IMR-90 (cell line): ENCODE measurements around the gene EPOP. TPM values are rescaled to one million over a fixed set of nuclear protein-coding genes. Genes with fewer than 3 reads are reported as not detected.
A peak's percentile ranks its signal among the peaks of the same experiment; 100 is the strongest.

Experiments used
- ATAC-seq: fragments of 200-7000 bp; cut with Tn5 transposase; 2 replicates; pipeline ENCODE4 v1.9.1; 2020; ENCODE audit warnings: low read depth, mild to moderate bottlenecking, moderate library complexity
- BruUV-seq: library from RNA; stranded (reverse); fragments of 400-500 nt; replicated peaks from 2 replicates; lab custom pipeline; 2021; lab: Mats Ljungman, UMichigan
- CTCF ChIA-PET: fragments of 300-600 bp; formaldehyde crosslinking; extraction: SDS; loops from one replicate; lab custom pipeline; 2021; ENCODE audit warnings: antibody characterized with exemption; lab: Yijun Ruan, JAX
- POLR2A ChIA-PET: fragments of 300-600 bp; sonication (Branson Sonifier 250); formaldehyde crosslinking; loops from one replicate; lab custom pipeline; 2022; ENCODE audit warnings: antibody characterized with exemption; ENCODE audit not compliant: unreplicated experiment; lab: Charles Lee
- DNase-seq: peaks from one replicate; pipeline ENCODE4 v3.0.0; 2013
- H2AFZ ChIP-seq: replicated peaks from 2 replicates; pipeline ENCODE3; 2013; ENCODE audit warnings: low read length, mild to moderate bottlenecking; ENCODE audit not compliant: poor library complexity
- H2AK5ac ChIP-seq: 2 replicates; pipeline ENCODE4 v1.6.1; 2013; ENCODE audit warnings: low read depth, low read length, inconsistent platforms
- H2AK9ac ChIP-seq: replicated peaks from 2 replicates; pipeline ENCODE3; 2013; ENCODE audit warnings: mild to moderate bottlenecking, low read depth, low read length, moderate library complexity; ENCODE audit not compliant: poor library complexity
- H2BK120ac ChIP-seq: 2 replicates; pipeline ENCODE4 v1.6.1; 2013; ENCODE audit warnings: low read depth, low read length, inconsistent platforms
- H2BK15ac ChIP-seq: 3 replicates; pipeline ENCODE4 v1.6.1; 2013; ENCODE audit warnings: low read depth, low read length, inconsistent platforms
- H2BK20ac ChIP-seq: 2 replicates; pipeline ENCODE4 v1.6.1; 2013; ENCODE audit warnings: low read depth, mild to moderate bottlenecking, inconsistent platforms, low read length, moderate library complexity
- H2BK5ac ChIP-seq: 2 replicates; pipeline ENCODE4 v1.6.1; 2013; ENCODE audit warnings: mild to moderate bottlenecking, low read depth, low read length, inconsistent platforms; ENCODE audit not compliant: poor library complexity, severe bottlenecking
- H3K14ac ChIP-seq: replicated peaks from 2 replicates; pipeline ENCODE4 v1.6.1; 2013; ENCODE audit warnings: low read depth, low read length, inconsistent platforms
- H3K18ac ChIP-seq: 2 replicates; pipeline ENCODE4 v1.6.1; 2013; ENCODE audit warnings: low read depth, low read length, control low read depth
- H3K23ac ChIP-seq: 2 replicates; pipeline ENCODE4 v1.6.1; 2013; ENCODE audit warnings: low read depth, low read length, inconsistent platforms
- H3K27ac ChIP-seq: 2 replicates; pipeline ENCODE4 v1.5.1; 2013; ENCODE audit warnings: mild to moderate bottlenecking, control low read depth, low read length; ENCODE audit not compliant: insufficient read depth
- H3K27me3 ChIP-seq: 2 replicates; pipeline ENCODE4 v1.6.1; 2013; ENCODE audit warnings: low read length; ENCODE audit not compliant: control insufficient read depth, insufficient read depth
- H3K36me3 ChIP-seq: 2 replicates; pipeline ENCODE4 v1.6.1; 2013; ENCODE audit warnings: low read length, mixed read lengths; ENCODE audit not compliant: control insufficient read depth, insufficient read depth
- H3K4ac ChIP-seq: 2 replicates; pipeline ENCODE4 v1.6.1; 2013; ENCODE audit warnings: low read depth, low read length, inconsistent platforms
- H3K4me1 ChIP-seq: 2 replicates; pipeline ENCODE4 v1.6.1; 2013; ENCODE audit warnings: low read length, mixed read lengths; ENCODE audit not compliant: control insufficient read depth, insufficient read depth
- H3K4me2 ChIP-seq: 2 replicates; pipeline ENCODE4 v1.6.1; 2013; ENCODE audit warnings: low read depth, mild to moderate bottlenecking, control low read depth, low read length, moderate library complexity
- H3K4me3 ChIP-seq: 2 replicates; pipeline ENCODE4 v1.5.1; 2013; ENCODE audit warnings: low read depth, mild to moderate bottlenecking, control low read depth, low read length, moderate library complexity; ENCODE audit not compliant: insufficient read depth
- H3K56ac ChIP-seq: 2 replicates; pipeline ENCODE4 v1.6.1; 2013; ENCODE audit warnings: low read length, inconsistent platforms; ENCODE audit not compliant: insufficient read depth; ENCODE audit errors: extremely low read depth
- H3K79me1 ChIP-seq, 2 experiments: 2 replicates each; pipeline ENCODE4 v1.6.1; 2013; ENCODE audit warnings: low read length in 2 of 2, inconsistent platforms in 1 of 2, low read depth in 1 of 2
- H3K9ac ChIP-seq: 2 replicates; pipeline ENCODE4 v1.6.1; 2013; ENCODE audit warnings: low read depth, low read length, control low read depth
- H3K9me1 ChIP-seq: 2 replicates; pipeline ENCODE4 v1.6.1; 2013; ENCODE audit warnings: low read length, inconsistent platforms; ENCODE audit not compliant: insufficient read depth
- H3K9me3 ChIP-seq: 2 replicates; pipeline ENCODE4 v1.6.1; 2013; ENCODE audit warnings: low read length; ENCODE audit not compliant: control insufficient read depth, insufficient read depth
- H4K20me1 ChIP-seq: 2 replicates; pipeline ENCODE4 v1.6.1; 2013; ENCODE audit warnings: low read length, inconsistent platforms; ENCODE audit not compliant: insufficient read depth
- H4K5ac ChIP-seq: 2 replicates; pipeline ENCODE4 v1.6.1; 2013; ENCODE audit warnings: mild to moderate bottlenecking, low read depth, low read length, control low read depth
- H4K8ac ChIP-seq, 2 experiments: 2 replicates each; pipeline ENCODE4 v1.6.1; 2013; ENCODE audit warnings: low read depth in 2 of 2, low read length in 2 of 2, control low read depth in 1 of 2, inconsistent platforms in 1 of 2
- H4K91ac ChIP-seq: 2 replicates; pipeline ENCODE4 v1.6.1; 2013; ENCODE audit warnings: low read depth, low read length, inconsistent platforms; ENCODE audit not compliant: insufficient read depth
- BHLHE40 ChIP-seq: fragments of 150-350 bp; IDR thresholded peaks from 2 replicates; pipeline ENCODE4 v1.6.1; 2016; ENCODE audit warnings: mild to moderate bottlenecking, low read depth, low read length
- CEBPB ChIP-seq: IDR thresholded peaks from 2 replicates; pipeline ENCODE4 v1.6.1; 2012; ENCODE audit warnings: low read depth, low read length, improper control_type of control experiment
- CHD1 ChIP-seq: IDR thresholded peaks from 2 replicates; pipeline ENCODE4 v1.6.1; 2012; ENCODE audit warnings: low read depth, low read length, improper control_type of control experiment
- CTCF ChIP-seq: conservative IDR thresholded peaks from 2 replicates; pipeline ENCODE4 v1.5.1; 2012; ENCODE audit warnings: mild to moderate bottlenecking, low read depth, low read length, improper control_type of control experiment
- ELK1 ChIP-seq: fragments of 150-350 bp; IDR thresholded peaks from 2 replicates; pipeline ENCODE4 v1.6.1; 2016; ENCODE audit warnings: low read depth, mild to moderate bottlenecking, low read length, moderate library complexity, borderline replicate concordance
- FOS ChIP-seq: fragments of 150-350 bp; IDR thresholded peaks from 2 replicates; pipeline ENCODE4 v1.6.1; 2016; ENCODE audit warnings: low read depth, low read length
- MAFK ChIP-seq: IDR thresholded peaks from 2 replicates; pipeline ENCODE4 v1.6.1; 2012; ENCODE audit warnings: low read depth, low read length, improper control_type of control experiment
- MAZ ChIP-seq: IDR thresholded peaks from 2 replicates; pipeline ENCODE4 v1.6.1; 2012; ENCODE audit warnings: low read depth, mild to moderate bottlenecking, low read length, improper control_type of control experiment, moderate library complexity, borderline replicate concordance
- MXI1 ChIP-seq: IDR thresholded peaks from 2 replicates; pipeline ENCODE4 v1.6.1; 2012; ENCODE audit warnings: low read depth, mild to moderate bottlenecking, low read length, moderate library complexity, borderline replicate concordance
- NFE2L2 ChIP-seq: fragments of 150-350 bp; IDR thresholded peaks from 2 replicates; pipeline ENCODE4 v1.6.1; 2016; ENCODE audit warnings: low read depth, mild to moderate bottlenecking, low read length
- POLR2A ChIP-seq: IDR thresholded peaks from 2 replicates; pipeline ENCODE4 v1.6.1; 2012; ENCODE audit warnings: mild to moderate bottlenecking, low read depth, low read length
- RAD21 ChIP-seq: IDR thresholded peaks from 2 replicates; pipeline ENCODE4 v1.6.1; 2012; ENCODE audit warnings: low read length, improper control_type of control experiment
- RCOR1 ChIP-seq: IDR thresholded peaks from 2 replicates; pipeline ENCODE4 v1.6.1; 2012; ENCODE audit warnings: mild to moderate bottlenecking, low read length, improper control_type of control experiment; ENCODE audit not compliant: insufficient replicate concordance
- RFX5 ChIP-seq: IDR thresholded peaks from 2 replicates; pipeline ENCODE4 v1.8.0; 2012; ENCODE audit warnings: low read depth, mild to moderate bottlenecking, low read length, moderate library complexity
- SMC3 ChIP-seq: fragments of 150-350 bp; IDR thresholded peaks from 2 replicates; pipeline ENCODE4 v1.6.1; 2016; ENCODE audit warnings: low read depth, mild to moderate bottlenecking, antibody characterized with exemption, low read length, moderate library complexity
- USF2 ChIP-seq: fragments of 150-350 bp; IDR thresholded peaks from 2 replicates; pipeline ENCODE4 v1.6.1; 2017; ENCODE audit warnings: mild to moderate bottlenecking, antibody characterized with exemption, low read length, low read depth
- WGBS, 2 experiments: methylation state at CpG; one replicate each; pipeline versions ENCODE4 v1.1.5 to v1.1.7; 2013; ENCODE audit warnings: missing lambda C conversion rate in 2 of 2; ENCODE audit not compliant: insufficient read length in 1 of 2; ENCODE audit errors: extremely low coverage in 2 of 2; 5-methylcytosine and 5-hydroxymethylcytosine counted together
- dilution Hi-C: fragments of 300-500 bp; cut with HindIII; formaldehyde crosslinking; loops from one replicate; pipeline ENCODE4 v1.14.3; 2018; ENCODE audit warnings: low sequenced_read_pairs; ENCODE audit not compliant: unreplicated experiment
- in situ Hi-C: fragments of 300-500 bp; cut with MboI; formaldehyde crosslinking; loops from 3 replicates; pipeline ENCODE4 v1.14.3; 2019; ENCODE audit warnings: low sequenced_read_pairs, inconsistent platforms, mixed read lengths
- intact Hi-C: fragments of 100-400 bp; cut with micrococcal nuclease; formaldehyde crosslinking; loops from 2 replicates; pipeline ENCODE4 v1.10.0; 2022
- polyA plus RNA-seq, 3 experiments: library from polyadenylated mRNA; depleted of rRNA; stranded (reverse); fragments of >200 nt; gene quantifications; 2 replicates each; pipeline ENCODE4 v1.2.3, GENCODE V29; 2012; ENCODE audit warnings: low replicate concordance in 1 of 3
- total RNA-seq: library from RNA; depleted of rRNA; stranded (reverse); fragments of >200 nt; gene quantifications from 2 replicates; pipeline ENCODE4 v1.2.3, GENCODE V29; 2012

The EPOP gene
- total and polyA plus RNA-seq, 2 of the 4 experiments (the other 2 are of a cell fraction): 0.36 to 0.82 TPM

- H4K8ac ChIP-seq: no peak overlapping the region
- 14% methylated on average over 4 of the region's 6 CpGs; no CpG with 5 or more reads in 1 of the 2 experiments for WGBS, 2 experiments
- H2BK120ac ChIP-seq: no peak overlapping the region
- 0 out of 2 replicates have a peak, but pooled peaks cover 4% of the 10 kb centered on the region for H4K20me1 ChIP-seq
- ChIA-PET CTCF (interaction anchor here (0.9 kb wide), 1 partner anchor 111 kb away, joined by 4 read pairs; no protein-coding TSS in a partner anchor), POLR2A (no interaction called here)
- H2AFZ ChIP-seq: no peak overlapping the region
- no peaks in the 10 kb centered on the region for H3K9me3 ChIP-seq
- in situ Hi-C loops: loop anchor here (10.0 kb wide), 2 partner anchors 105 to 315 kb away; partner anchors contain the start of gene SOCS7
- H3K14ac ChIP-seq: no peak overlapping the region
- intact Hi-C loops: loop anchor here (5.0 kb wide), 2 partner anchors 157 to 227 kb away; no protein-coding TSS in a partner anchor
- H3K18ac ChIP-seq: no peak overlapping the region
- no peak overlapping the region for H3K9ac ChIP-seq
- dilution Hi-C loops: no loop called here
- H3K9me1 ChIP-seq: no peaks in the 10 kb centered on the region
- H3K79me1 ChIP-seq: no peaks in the 10 kb centered on the region
- H2BK5ac ChIP-seq: no peak overlapping the region
- H3K4me3 ChIP-seq: no peak overlapping the region
- no peak overlapping the region for H3K4me2 ChIP-seq
- H3K27ac ChIP-seq: no peak overlapping the region
- H2BK20ac ChIP-seq: no peak overlapping the region
- H4K91ac ChIP-seq: no peak overlapping the region
- H3K56ac ChIP-seq: no peak overlapping the region
- H2AK5ac ChIP-seq: no peak overlapping the region
- no peak overlapping the region for H4K5ac ChIP-seq
- no peak overlapping the region for H2BK15ac ChIP-seq
- TF ChIP-seq RAD21 (no peak), FOS (no peak), POLR2A (no peak), USF2 (no peak), BHLHE40 (no peak), CTCF (no peak), RCOR1 (no peak), CEBPB (no peak), RFX5 (no peak), SMC3 (no peak), MXI1 (no peak), MAFK (no peak), NFE2L2 (no peak), CHD1 (no peak), MAZ (no peak), ELK1 (no peak)
- BruUV-seq: no TSS peak
- no peaks in the 10 kb centered on the region for H3K36me3 ChIP-seq
- H3K4me1 ChIP-seq: no peaks in the 10 kb centered on the region
- no peak for DNase-seq
- peaks cover 66% of the 10 kb centered on the region for H3K27me3 ChIP-seq
- no peak overlapping the region for H3K4ac ChIP-seq
- no peak for ATAC-seq
- H2AK9ac ChIP-seq: peak overlapping the region; percentile 37
- H3K23ac ChIP-seq: no peak overlapping the region
Observed at GRCh38 chr17:38669520-38669919, 5.2 kb downstream of the EPOP start.
